Measurements from ENCODE around the gene MOGAT1. TPM values are rescaled to one million over a fixed set of nuclear protein-coding genes. Genes with fewer than 3 reads are reported as not detected.

MOGAT1 gene
- total RNA-seq, 1 experiment from 2014 or later = not detected

DNA sequence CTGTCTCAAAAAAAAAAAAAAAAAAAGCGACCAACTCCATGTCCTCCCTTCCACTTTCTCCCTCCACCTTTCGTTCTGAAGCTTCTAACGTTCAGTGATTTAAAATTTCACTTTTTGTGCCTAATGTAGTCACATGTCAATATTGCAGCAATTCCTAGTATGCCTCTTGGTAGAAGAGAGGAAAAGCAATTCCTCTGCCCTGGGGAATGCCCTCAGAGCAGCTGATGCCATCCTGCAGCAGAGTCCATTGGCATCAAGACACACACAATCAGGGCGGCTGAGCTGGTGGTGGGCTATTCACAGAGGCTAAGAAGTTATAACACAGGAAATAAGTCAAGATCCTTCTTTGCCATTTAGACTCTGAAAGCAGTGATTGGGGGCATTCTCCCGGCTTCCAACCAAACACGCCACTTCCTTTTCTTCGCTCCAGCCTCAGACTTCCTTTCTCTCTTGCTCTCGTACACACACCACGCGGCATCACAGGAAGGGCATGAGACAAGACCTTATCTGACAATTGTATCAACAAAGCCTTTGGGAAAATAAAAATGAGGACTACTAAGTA lies 71.9 kb downstream of the MOGAT1 start:
- no CpG with 5 or more reads among the region's 10 CpGs for WGBS (ENCODE audit: extremely low coverage, insufficient read length, low lambda C conversion rate)
- Histone ChIP-seq H3K4ac (ENCODE audit: low read depth, low read length) (no peak overlapping the region), H3K23ac (ENCODE audit: insufficient read length, low read depth, low read length) (no peak overlapping the region), H3K79me2 (ENCODE audit: insufficient read depth, low read length) (no peaks in the 10 kb centered on the region), H3T11ph (ENCODE audit: low read length) (no peak overlapping the region), H3K9me3 (ENCODE audit: control insufficient read depth, low read depth, low read length) (no peaks in the 10 kb centered on the region), H2BK12ac (ENCODE audit: insufficient read length, low read depth, low read length) (no peak overlapping the region), H3K23me2 (ENCODE audit: insufficient read length, low read depth, low read length, poor library complexity, severe bottlenecking) (no peaks in the 10 kb centered on the region), H3K9ac (ENCODE audit: extremely low read depth, insufficient read length, low read length) (no peak overlapping the region), H3K27ac (ENCODE audit: insufficient read length, low read depth, low read length) (no peak overlapping the region), H4K20me1 (ENCODE audit: control insufficient read depth, insufficient read depth, insufficient read length) (no peaks in the 10 kb centered on the region), H3K56ac (ENCODE audit: insufficient read length, low read depth, low read length) (no peak overlapping the region), H2BK5ac (ENCODE audit: insufficient read length, low read length) (no peak overlapping the region), H4K8ac (replicated peaks; ENCODE audit: insufficient read length, low read depth, low read length) (no peak overlapping the region), H2AFZ (ENCODE audit: low read length) (no peak overlapping the region), H2BK20ac (ENCODE audit: low read depth, low read length, poor library complexity, severe bottlenecking) (no peak overlapping the region), H4K91ac (ENCODE audit: insufficient read length, low read depth, low read length) (no peak overlapping the region), H3K18ac (ENCODE audit: insufficient read length, low read depth, low read length) (no peak overlapping the region), H2AK5ac (ENCODE audit: insufficient read length, low read length) (no peak overlapping the region), H3K27me3 (ENCODE audit: insufficient read depth, low read length) (no peaks in the 10 kb centered on the region), H3K79me1 (ENCODE audit: insufficient read depth, low read depth, low read length, poor library complexity, severe bottlenecking) (no peaks in the 10 kb centered on the region), H3K4me1 (ENCODE audit: insufficient read depth, low read length) (no peaks in the 10 kb centered on the region; the same call in none of the 2 replicates), H3K14ac (ENCODE audit: insufficient read depth, low read length) (no peak overlapping the region), H2BK15ac (ENCODE audit: low read depth, low read length) (no peak overlapping the region), H2BK120ac (ENCODE audit: low read depth, low read length, poor library complexity, severe bottlenecking) (no peak overlapping the region), H3K4me2 (ENCODE audit: insufficient read depth, insufficient read length, low read length) (no peak overlapping the region), H4K5ac (ENCODE audit: insufficient read length, low read depth, low read length) (no peak overlapping the region)
- Mint-ChIP-seq H3K27ac (no peak overlapping the region), H3K4me3 (no peak overlapping the region), H3K9me3 (peaks cover 0 to under 1% of the 10 kb centered on the region in 2 experiments; a peak in 2 of 5 replicates), H3K36me3 (ENCODE audit: insufficient read depth in 1 of 3, low read depth in 3 of 3) (peaks cover 2 to 9% (median 3%) of the 10 kb centered on the region in 3 experiments; a peak in 4 of 7 replicates), H3K27me3 (ENCODE audit: low read depth) (peaks cover 3% of the 10 kb centered on the region), H3K4me1 (peaks cover 39 to 48% of the 10 kb centered on the region in 2 experiments)
- TF ChIP-seq, protein P1, sequence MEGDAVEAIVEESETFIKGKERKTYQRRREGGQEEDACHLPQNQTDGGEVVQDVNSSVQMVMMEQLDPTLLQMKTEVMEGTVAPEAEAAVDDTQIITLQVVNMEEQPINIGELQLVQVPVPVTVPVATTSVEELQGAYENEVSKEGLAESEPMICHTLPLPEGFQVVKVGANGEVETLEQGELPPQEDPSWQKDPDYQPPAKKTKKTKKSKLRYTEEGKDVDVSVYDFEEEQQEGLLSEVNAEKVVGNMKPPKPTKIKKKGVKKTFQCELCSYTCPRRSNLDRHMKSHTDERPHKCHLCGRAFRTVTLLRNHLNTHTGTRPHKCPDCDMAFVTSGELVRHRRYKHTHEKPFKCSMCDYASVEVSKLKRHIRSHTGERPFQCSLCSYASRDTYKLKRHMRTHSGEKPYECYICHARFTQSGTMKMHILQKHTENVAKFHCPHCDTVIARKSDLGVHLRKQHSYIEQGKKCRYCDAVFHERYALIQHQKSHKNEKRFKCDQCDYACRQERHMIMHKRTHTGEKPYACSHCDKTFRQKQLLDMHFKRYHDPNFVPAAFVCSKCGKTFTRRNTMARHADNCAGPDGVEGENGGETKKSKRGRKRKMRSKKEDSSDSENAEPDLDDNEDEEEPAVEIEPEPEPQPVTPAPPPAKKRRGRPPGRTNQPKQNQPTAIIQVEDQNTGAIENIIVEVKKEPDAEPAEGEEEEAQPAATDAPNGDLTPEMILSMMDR (conservative IDR thresholded peaks at IDR 0.05) = no peak
- DNase-seq = no peak

Measured in H9 (cell line).